Neural cell (in vitro differentiated cells): ENCODE results near the gene FSD2.

Experiments
- EP300 ChIP-seq: fragments of 450-650 bp; conservative IDR thresholded peaks from 2 replicates; pipeline ENCODE4 v1.6.1; 2014; ENCODE audit warnings: antibody characterized with exemption, mild to moderate bottlenecking, moderate library complexity; ENCODE audit not compliant: poor library complexity, severe bottlenecking
- EZH2 ChIP-seq: fragments of 200-600, 300-800 bp; shearing (Covaris generic), sonication (generic); IDR thresholded peaks from 2 replicates; pipeline ENCODE4 v1.6.1; 2014; ENCODE audit warnings: antibody characterized with exemption, low read length, borderline replicate concordance, mild to moderate bottlenecking; ENCODE audit not compliant: insufficient read depth, poor library complexity, severe bottlenecking
- MXI1 ChIP-seq: fragments of 450-650 bp; conservative IDR thresholded peaks from 2 replicates; pipeline ENCODE4 v1.6.1; 2014; ENCODE audit warnings: antibody characterized with exemption, mild to moderate bottlenecking; ENCODE audit not compliant: poor library complexity, severe bottlenecking
- POLR2AphosphoS5 ChIP-seq: IDR thresholded peaks from 2 replicates; pipeline ENCODE4 v1.6.1; 2012
- RAD21 ChIP-seq: fragments of 450-650 bp; conservative IDR thresholded peaks from 2 replicates; pipeline ENCODE4 v1.6.1; 2014; ENCODE audit warnings: antibody characterized with exemption, mild to moderate bottlenecking, moderate library complexity
- SMC3 ChIP-seq: fragments of 450-650 bp; conservative IDR thresholded peaks from 2 replicates; pipeline ENCODE4 v1.6.1; 2014; ENCODE audit warnings: antibody characterized with exemption, mild to moderate bottlenecking, moderate library complexity; ENCODE audit not compliant: poor library complexity
- TAF1 ChIP-seq: IDR thresholded peaks from 2 replicates; pipeline ENCODE4 v1.6.1; 2012; ENCODE audit warnings: low read depth
- TF ChIP-seq, protein P1 (sequence below): fragments of 450-650 bp; IDR thresholded peaks from 2 replicates; pipeline ENCODE4 v1.5.1; 2014; ENCODE audit warnings: antibody characterized with exemption, mild to moderate bottlenecking, moderate library complexity; ENCODE audit not compliant: poor library complexity, severe bottlenecking
- TF ChIP-seq, protein P2 (sequence below): IDR thresholded peaks from 2 replicates; pipeline ENCODE4 v1.6.1; 2012; ENCODE audit warnings: borderline replicate concordance

DNA sequence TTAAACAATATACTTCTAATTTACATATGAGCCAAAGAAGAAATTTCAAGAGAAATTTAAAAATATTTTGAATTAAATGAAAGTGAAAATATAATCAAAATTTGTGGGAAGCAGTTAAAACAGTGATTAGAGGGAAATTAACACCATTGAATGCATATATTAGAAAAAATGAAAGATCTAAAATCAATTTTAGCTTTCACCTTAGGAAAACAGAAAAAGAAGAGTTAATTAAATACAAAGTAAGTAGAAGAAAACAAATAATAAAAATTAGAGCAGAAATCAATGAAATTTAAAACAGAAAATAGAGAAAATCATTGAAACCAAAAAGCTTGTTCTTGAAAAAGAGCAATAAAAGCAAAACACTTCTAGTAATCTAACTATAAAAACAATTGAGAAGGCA, 57.6 kb downstream of the FSD2 start:
- TF ChIP-seq TAF1, result no peak
- TF ChIP-seq, protein P1, sequence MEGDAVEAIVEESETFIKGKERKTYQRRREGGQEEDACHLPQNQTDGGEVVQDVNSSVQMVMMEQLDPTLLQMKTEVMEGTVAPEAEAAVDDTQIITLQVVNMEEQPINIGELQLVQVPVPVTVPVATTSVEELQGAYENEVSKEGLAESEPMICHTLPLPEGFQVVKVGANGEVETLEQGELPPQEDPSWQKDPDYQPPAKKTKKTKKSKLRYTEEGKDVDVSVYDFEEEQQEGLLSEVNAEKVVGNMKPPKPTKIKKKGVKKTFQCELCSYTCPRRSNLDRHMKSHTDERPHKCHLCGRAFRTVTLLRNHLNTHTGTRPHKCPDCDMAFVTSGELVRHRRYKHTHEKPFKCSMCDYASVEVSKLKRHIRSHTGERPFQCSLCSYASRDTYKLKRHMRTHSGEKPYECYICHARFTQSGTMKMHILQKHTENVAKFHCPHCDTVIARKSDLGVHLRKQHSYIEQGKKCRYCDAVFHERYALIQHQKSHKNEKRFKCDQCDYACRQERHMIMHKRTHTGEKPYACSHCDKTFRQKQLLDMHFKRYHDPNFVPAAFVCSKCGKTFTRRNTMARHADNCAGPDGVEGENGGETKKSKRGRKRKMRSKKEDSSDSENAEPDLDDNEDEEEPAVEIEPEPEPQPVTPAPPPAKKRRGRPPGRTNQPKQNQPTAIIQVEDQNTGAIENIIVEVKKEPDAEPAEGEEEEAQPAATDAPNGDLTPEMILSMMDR, result no peak
- TF ChIP-seq EZH2, result no peak
- TF ChIP-seq SMC3, result no peak
- TF ChIP-seq, protein P2, sequence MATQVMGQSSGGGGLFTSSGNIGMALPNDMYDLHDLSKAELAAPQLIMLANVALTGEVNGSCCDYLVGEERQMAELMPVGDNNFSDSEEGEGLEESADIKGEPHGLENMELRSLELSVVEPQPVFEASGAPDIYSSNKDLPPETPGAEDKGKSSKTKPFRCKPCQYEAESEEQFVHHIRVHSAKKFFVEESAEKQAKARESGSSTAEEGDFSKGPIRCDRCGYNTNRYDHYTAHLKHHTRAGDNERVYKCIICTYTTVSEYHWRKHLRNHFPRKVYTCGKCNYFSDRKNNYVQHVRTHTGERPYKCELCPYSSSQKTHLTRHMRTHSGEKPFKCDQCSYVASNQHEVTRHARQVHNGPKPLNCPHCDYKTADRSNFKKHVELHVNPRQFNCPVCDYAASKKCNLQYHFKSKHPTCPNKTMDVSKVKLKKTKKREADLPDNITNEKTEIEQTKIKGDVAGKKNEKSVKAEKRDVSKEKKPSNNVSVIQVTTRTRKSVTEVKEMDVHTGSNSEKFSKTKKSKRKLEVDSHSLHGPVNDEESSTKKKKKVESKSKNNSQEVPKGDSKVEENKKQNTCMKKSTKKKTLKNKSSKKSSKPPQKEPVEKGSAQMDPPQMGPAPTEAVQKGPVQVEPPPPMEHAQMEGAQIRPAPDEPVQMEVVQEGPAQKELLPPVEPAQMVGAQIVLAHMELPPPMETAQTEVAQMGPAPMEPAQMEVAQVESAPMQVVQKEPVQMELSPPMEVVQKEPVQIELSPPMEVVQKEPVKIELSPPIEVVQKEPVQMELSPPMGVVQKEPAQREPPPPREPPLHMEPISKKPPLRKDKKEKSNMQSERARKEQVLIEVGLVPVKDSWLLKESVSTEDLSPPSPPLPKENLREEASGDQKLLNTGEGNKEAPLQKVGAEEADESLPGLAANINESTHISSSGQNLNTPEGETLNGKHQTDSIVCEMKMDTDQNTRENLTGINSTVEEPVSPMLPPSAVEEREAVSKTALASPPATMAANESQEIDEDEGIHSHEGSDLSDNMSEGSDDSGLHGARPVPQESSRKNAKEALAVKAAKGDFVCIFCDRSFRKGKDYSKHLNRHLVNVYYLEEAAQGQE, result no peak
- no peak for TF ChIP-seq RAD21
- TF ChIP-seq MXI1, result no peak
- TF ChIP-seq POLR2AphosphoS5, result no peak
- no peak for TF ChIP-seq EP300
